HUES48 (cell line): ENCODE results near the gene MT2A.
"Not testable (repeated sequence)": the region's sequence is repeated elsewhere in the genome, so short reads cannot be mapped to it uniquely, and the experiment has no call there.

ENCODE experiments used
- H3K27ac ChIP-seq: one replicate; pipeline ENCODE4 v1.7.0; 2013; ENCODE audit warnings: low read depth, low read length, inconsistent platforms
- H3K27me3 ChIP-seq: 2 replicates; pipeline ENCODE4 v1.6.1; 2013; ENCODE audit warnings: mild to moderate bottlenecking, low read length; ENCODE audit not compliant: control insufficient read depth, insufficient read depth
- H3K36me3 ChIP-seq: 2 replicates; pipeline ENCODE4 v1.6.1; 2013; ENCODE audit warnings: low read length; ENCODE audit not compliant: control insufficient read depth, insufficient read depth
- H3K4me1 ChIP-seq: 2 replicates; pipeline ENCODE4 v1.6.1; 2013; ENCODE audit warnings: mild to moderate bottlenecking, low read length; ENCODE audit not compliant: control insufficient read depth, insufficient read depth
- H3K4me3 ChIP-seq: 2 replicates; pipeline ENCODE4 v1.5.1; 2013; ENCODE audit warnings: mild to moderate bottlenecking, low read depth, low read length
- H3K9ac ChIP-seq: 2 replicates; pipeline ENCODE4 v1.6.1; 2013; ENCODE audit warnings: mild to moderate bottlenecking, low read depth, low read length, moderate library complexity
- H3K9me3 ChIP-seq: 2 replicates; pipeline ENCODE4 v1.6.1; 2013; ENCODE audit warnings: low read length; ENCODE audit not compliant: control insufficient read depth, insufficient read depth

The MT2A gene

GRCh38 chr16:56623184-56623583 lies 14.8 kb downstream of the MT2A start:
- Histone ChIP-seq H3K4me1 (peaks cover 25% of the 10 kb centered on the region), H3K27me3 (peaks cover 93% of the 10 kb centered on the region)
- not testable (repeated sequence) for H3K9me3 ChIP-seq, H3K36me3 ChIP-seq, H3K27ac ChIP-seq, H3K4me3 ChIP-seq, H3K9ac ChIP-seq

- Histone ChIP-seq H3K27ac (no peak overlapping the region), H3K9me3 (no peaks in the 10 kb centered on the region), H3K9ac (no peak overlapping the region), H3K4me1 (peaks cover 23% of the 10 kb centered on the region), H3K27me3 (peaks cover 93% of the 10 kb centered on the region), H3K4me3 (no peak overlapping the region), H3K36me3 (no peaks in the 10 kb centered on the region)
These were observed 15.3 kb downstream of the MT2A start for GRCh38 chr16:56623637-56624036.

GRCh38 chr16:56625140-56625942 lies 17.0 kb downstream of the MT2A start, which contains the start of gene MT1E:
Gene MT1E (plus strand): TSS chr16:56625781. CDS start chr16:56625852, 71 bp downstream.
- Histone ChIP-seq H3K36me3 (no peaks in the 10 kb centered on the region), H3K4me3 (peak within 1 kb of the TSS; percentile 57), H3K4me1 (peaks cover 23% of the 10 kb centered on the region), H3K9ac (no peak within 1 kb of the TSS), H3K9me3 (no peaks in the 10 kb centered on the region), H3K27ac (no peak within 1 kb of the TSS), H3K27me3 (peaks cover 93% of the 10 kb centered on the region)

- no peak overlapping the region for H3K27ac ChIP-seq
- peak overlapping the region; percentile 57 for H3K4me3 ChIP-seq
- H3K27me3 ChIP-seq: peaks cover 93% of the 10 kb centered on the region
- H3K9me3 ChIP-seq: no peaks in the 10 kb centered on the region
- peaks cover 22% of the 10 kb centered on the region for H3K4me1 ChIP-seq
- no peak overlapping the region for H3K9ac ChIP-seq
- H3K36me3 ChIP-seq: no peaks in the 10 kb centered on the region
These were observed 17.7 kb downstream of the MT2A start for GRCh38 chr16:56625943-56626654.

- Histone ChIP-seq H3K27ac (no peak overlapping the region), H3K9me3 (no peaks in the 10 kb centered on the region), H3K36me3 (no peaks in the 10 kb centered on the region), H3K4me3 (no peak overlapping the region), H3K4me1 (peaks cover 17% of the 10 kb centered on the region), H3K9ac (no peak overlapping the region), H3K27me3 (peaks cover 93% of the 10 kb centered on the region)
These were observed 18.3 kb downstream of the MT2A start for GRCh38 chr16:56626685-56627084.

- Histone ChIP-seq H3K36me3 (no peaks in the 10 kb centered on the region), H3K9me3 (no peaks in the 10 kb centered on the region), H3K4me1 (peaks cover 9% of the 10 kb centered on the region; the same call in 1 of the 2 replicates), H3K9ac (no peak overlapping the region), H3K27me3 (peaks cover 97% of the 10 kb centered on the region), H3K27ac (no peak overlapping the region), H3K4me3 (no peak overlapping the region)
These were observed 20.3 kb downstream of the MT2A start for GRCh38 chr16:56628486-56629350.

GRCh38 chr16:56629531-56629930 lies 21.1 kb downstream of the MT2A start:
- no peak overlapping the region for H3K27ac ChIP-seq
- H3K9me3 ChIP-seq: no peaks in the 10 kb centered on the region
- peaks cover 97% of the 10 kb centered on the region for H3K27me3 ChIP-seq
- no peak overlapping the region for H3K4me3 ChIP-seq
- no peaks in the 10 kb centered on the region for H3K36me3 ChIP-seq
- H3K4me1 ChIP-seq: peaks cover 9% of the 10 kb centered on the region; the same call in 1 of the 2 replicates
- no peak overlapping the region for H3K9ac ChIP-seq

GRCh38 chr16:56630134-56630533 lies 21.8 kb downstream of the MT2A start:
- Histone ChIP-seq H3K9ac (no peak overlapping the region), H3K9me3 (no peaks in the 10 kb centered on the region), H3K4me3 (no peak overlapping the region), H3K36me3 (no peaks in the 10 kb centered on the region), H3K4me1 (peaks cover 12% of the 10 kb centered on the region; the same call in 1 of the 2 replicates), H3K27ac (no peak overlapping the region), H3K27me3 (peaks cover 97% of the 10 kb centered on the region)

- Histone ChIP-seq H3K36me3 (no peaks in the 10 kb centered on the region), H3K27me3 (peaks cover 97% of the 10 kb centered on the region), H3K9me3 (no peaks in the 10 kb centered on the region), H3K4me3 (no peak overlapping the region), H3K9ac (no peak overlapping the region), H3K4me1 (peaks cover 6% of the 10 kb centered on the region; the same call in 1 of the 2 replicates), H3K27ac (no peak overlapping the region)
These were observed 22.8 kb downstream of the MT2A start for GRCh38 chr16:56631197-56631596.

- Histone ChIP-seq H3K9me3 (no peaks in the 10 kb centered on the region), H3K4me1 (0 out of 2 replicates have a peak, but pooled peaks cover 5% of the 10 kb centered on the region), H3K27me3 (peaks cover 97% of the 10 kb centered on the region), H3K4me3 (peak overlapping the region; percentile 31; the same call in 1 of the 2 replicates), H3K36me3 (no peaks in the 10 kb centered on the region), H3K9ac (no peak overlapping the region), H3K27ac (no peak overlapping the region)
These were observed 23.4 kb downstream of the MT2A start for GRCh38 chr16:56631832-56632155.
